Measurements from ENCODE around the gene PBXIP1.
"Not testable (repeated sequence)": the region's sequence is repeated elsewhere in the genome, so short reads cannot be mapped to it uniquely, and the experiment has no call there.

Gene PBXIP1

GRCh38 chr1:154935749-154936554, 19.9 kb downstream of the PBXIP1 start:
- DNase-seq = no peak

- DNase-seq = no peak
These were observed 21.4 kb downstream of the PBXIP1 start for GRCh38 chr1:154934358-154934948.

GRCh38 chr1:154931940-154932487, 23.9 kb downstream of the PBXIP1 start:
- DNase-seq = no peak

GRCh38 chr1:154926201-154926600, 29.7 kb downstream of the PBXIP1 start:
- no peak for DNase-seq

GRCh38 chr1:154925335-154926170, 30.3 kb downstream of the PBXIP1 start:
- no peak for DNase-seq

GRCh38 chr1:154923695-154924094, 32.2 kb downstream of the PBXIP1 start:
- no peak for DNase-seq

- no peak for DNase-seq
These were observed 42.6 kb downstream of the PBXIP1 start for GRCh38 chr1:154913273-154913672.

GRCh38 chr1:154912755-154913154, 43.1 kb downstream of the PBXIP1 start:
- DNase-seq = no peak

GRCh38 chr1:154911691-154912550, 44.0 kb downstream of the PBXIP1 start:
- DNase-seq = no peak

GRCh38 chr1:154910851-154911250, 45.0 kb downstream of the PBXIP1 start:
- DNase-seq = no peak

GRCh38 chr1:154908937-154909336, 47.0 kb downstream of the PBXIP1 start:
- DNase-seq = no peak

- DNase-seq = not testable (repeated sequence)
These were observed 47.8 kb downstream of the PBXIP1 start for GRCh38 chr1:154908129-154908528.

GRCh38 chr1:154906621-154907081, 49.2 kb downstream of the PBXIP1 start:
- no peak for DNase-seq

- no peak for DNase-seq
These were observed 52.8 kb downstream of the PBXIP1 start for GRCh38 chr1:154902938-154903566.

- DNase-seq = no peak
These were observed 54.3 kb downstream of the PBXIP1 start for GRCh38 chr1:154901591-154901990.

- DNase-seq = no peak
These were observed 56.9 kb downstream of the PBXIP1 start for GRCh38 chr1:154899041-154899440.

- DNase-seq = no peak
These were observed 59.1 kb downstream of the PBXIP1 start for GRCh38 chr1:154896771-154897286.

- no peak for DNase-seq
These were observed 60.1 kb downstream of the PBXIP1 start for GRCh38 chr1:154895798-154896197.

All from CD4-positive, alpha-beta T cell treated with Interleukin-6 for 4 hours (primary cell).